ENCODE results near the gene CACNA1H. TPM values are rescaled to one million over a fixed set of nuclear protein-coding genes. Genes with fewer than 3 reads are reported as not detected.

CACNA1H gene
- total RNA-seq, 1 experiment from 2014 or later = 31.1 TPM

GRCh38 chr16:1123525-1124230, 29.2 kb upstream of the CACNA1H start:
- Histone ChIP-seq H3K9me3 (ENCODE audit: control insufficient read depth, insufficient read depth, low read depth, low read length) (no peaks in the 10 kb centered on the region), H3K27ac (ENCODE audit: low read length) (no peak overlapping the region), H3K27me3 (ENCODE audit: control insufficient read depth, insufficient read depth, low read length) (no peaks in the 10 kb centered on the region), H3K4me3 (ENCODE audit: low read depth in 2 of 2, low read length in 2 of 2) (no peak overlapping the region), H3K4me1 (ENCODE audit: control insufficient read depth, insufficient read depth, low read length) (peaks cover 10% of the 10 kb centered on the region), H3K36me3 (ENCODE audit: control insufficient read depth, insufficient read depth, low read length) (no peaks in the 10 kb centered on the region)
- no TSS peak for BruUV-seq (replicated peaks)
- ChIA-PET CTCF (interaction anchor here (0.6 kb wide), 1 partner anchor 1302 kb away, joined by 3 read pairs; no protein-coding TSS in a partner anchor), POLR2A (no interaction called here)
- DNase-seq (ENCODE audit: low read depth, low spot score) (no peak), ATAC-seq (no peak)
- in situ Hi-C loops (cut with HindIII; ENCODE audit: low pct_unique_long_range_greater_than_20kb, low sequenced_read_pairs) (no loop called here), intact Hi-C loops (cut with micrococcal nuclease; ENCODE audit: unreplicated experiment) (no loop called here)
- no peak for TF ChIP-seq SIN3A (IDR thresholded peaks at IDR 0.05; ENCODE audit: borderline replicate concordance, insufficient read depth, low read depth, low read length)

GRCh38 chr16:1124291-1124690, 28.6 kb upstream of the CACNA1H start:
- ChIA-PET CTCF (interaction anchor here (0.5 to 0.6 kb wide), 2 partner anchors 178 to 1301 kb away, joined by 3 to 6 read pairs; no protein-coding TSS in a partner anchor), POLR2A (no interaction called here)
- intact Hi-C loops (cut with micrococcal nuclease; ENCODE audit: unreplicated experiment) = no loop called here
- in situ Hi-C loops (cut with HindIII; ENCODE audit: low pct_unique_long_range_greater_than_20kb, low sequenced_read_pairs) = no loop called here
- H3K4me3 ChIP-seq (ENCODE audit: low read depth in 2 of 2, low read length in 2 of 2) = no peak overlapping the region
- BruUV-seq (replicated peaks) = no TSS peak
- DNase-seq (ENCODE audit: low read depth, low spot score) (no peak), ATAC-seq (no peak)
- H3K9me3 ChIP-seq (ENCODE audit: control insufficient read depth, insufficient read depth, low read depth, low read length) = no peaks in the 10 kb centered on the region
- H3K4me1 ChIP-seq (ENCODE audit: control insufficient read depth, insufficient read depth, low read length) = peaks cover 10% of the 10 kb centered on the region
- no peaks in the 10 kb centered on the region for H3K36me3 ChIP-seq (ENCODE audit: control insufficient read depth, insufficient read depth, low read length)
- no peak overlapping the region for H3K27ac ChIP-seq (ENCODE audit: low read length)
- H3K27me3 ChIP-seq (ENCODE audit: control insufficient read depth, insufficient read depth, low read length) = no peaks in the 10 kb centered on the region
- TF ChIP-seq SIN3A (IDR thresholded peaks at IDR 0.05; ENCODE audit: borderline replicate concordance, insufficient read depth, low read depth, low read length) (no peak), POLR2AphosphoS5 (IDR thresholded peaks at IDR 0.05; ENCODE audit: low read depth, low read length) (no peak), CTCF (IDR thresholded peaks at IDR 0.05) (no peak), TCF7L2 (IDR thresholded peaks at IDR 0.05; ENCODE audit: low read depth, low read length) (no peak)
- TF ChIP-seq, protein P1, sequence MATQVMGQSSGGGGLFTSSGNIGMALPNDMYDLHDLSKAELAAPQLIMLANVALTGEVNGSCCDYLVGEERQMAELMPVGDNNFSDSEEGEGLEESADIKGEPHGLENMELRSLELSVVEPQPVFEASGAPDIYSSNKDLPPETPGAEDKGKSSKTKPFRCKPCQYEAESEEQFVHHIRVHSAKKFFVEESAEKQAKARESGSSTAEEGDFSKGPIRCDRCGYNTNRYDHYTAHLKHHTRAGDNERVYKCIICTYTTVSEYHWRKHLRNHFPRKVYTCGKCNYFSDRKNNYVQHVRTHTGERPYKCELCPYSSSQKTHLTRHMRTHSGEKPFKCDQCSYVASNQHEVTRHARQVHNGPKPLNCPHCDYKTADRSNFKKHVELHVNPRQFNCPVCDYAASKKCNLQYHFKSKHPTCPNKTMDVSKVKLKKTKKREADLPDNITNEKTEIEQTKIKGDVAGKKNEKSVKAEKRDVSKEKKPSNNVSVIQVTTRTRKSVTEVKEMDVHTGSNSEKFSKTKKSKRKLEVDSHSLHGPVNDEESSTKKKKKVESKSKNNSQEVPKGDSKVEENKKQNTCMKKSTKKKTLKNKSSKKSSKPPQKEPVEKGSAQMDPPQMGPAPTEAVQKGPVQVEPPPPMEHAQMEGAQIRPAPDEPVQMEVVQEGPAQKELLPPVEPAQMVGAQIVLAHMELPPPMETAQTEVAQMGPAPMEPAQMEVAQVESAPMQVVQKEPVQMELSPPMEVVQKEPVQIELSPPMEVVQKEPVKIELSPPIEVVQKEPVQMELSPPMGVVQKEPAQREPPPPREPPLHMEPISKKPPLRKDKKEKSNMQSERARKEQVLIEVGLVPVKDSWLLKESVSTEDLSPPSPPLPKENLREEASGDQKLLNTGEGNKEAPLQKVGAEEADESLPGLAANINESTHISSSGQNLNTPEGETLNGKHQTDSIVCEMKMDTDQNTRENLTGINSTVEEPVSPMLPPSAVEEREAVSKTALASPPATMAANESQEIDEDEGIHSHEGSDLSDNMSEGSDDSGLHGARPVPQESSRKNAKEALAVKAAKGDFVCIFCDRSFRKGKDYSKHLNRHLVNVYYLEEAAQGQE (IDR thresholded peaks at IDR 0.05; ENCODE audit: insufficient read depth in 1 of 2, low read depth in 2 of 2, low read length in 1 of 2) = no peak

DNA sequence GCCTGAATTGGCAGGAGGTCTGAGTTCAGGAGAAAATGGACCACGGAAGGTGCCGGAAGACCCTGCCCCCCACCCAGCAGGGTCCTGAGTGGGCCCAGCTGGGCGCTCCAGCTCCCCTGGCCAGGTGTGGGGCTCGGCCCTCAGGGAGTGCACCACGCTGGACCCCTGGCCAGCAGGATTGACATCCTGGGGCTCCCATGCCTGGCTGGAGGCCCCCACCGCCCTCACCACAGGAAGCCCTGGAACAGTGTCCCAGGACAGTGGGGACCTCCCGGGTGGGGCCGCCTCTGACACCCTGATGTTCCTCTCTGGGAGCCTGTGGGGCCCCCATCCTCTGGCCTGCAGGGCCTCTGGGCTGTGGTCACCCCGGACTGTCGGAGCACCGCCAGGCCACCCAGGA, 28.1 kb upstream of the CACNA1H start:
- TF ChIP-seq POLR2AphosphoS5 (IDR thresholded peaks at IDR 0.05; ENCODE audit: low read depth, low read length) = no peak
- no peak for TF ChIP-seq SIN3A (IDR thresholded peaks at IDR 0.05; ENCODE audit: borderline replicate concordance, insufficient read depth, low read depth, low read length)

More for the DNA sequence above, 28.1 kb upstream of the CACNA1H start:
- H3K4me3 ChIP-seq (ENCODE audit: low read depth in 2 of 2, low read length in 2 of 2) = no peak overlapping the region
- no peaks in the 10 kb centered on the region for H3K36me3 ChIP-seq (ENCODE audit: control insufficient read depth, insufficient read depth, low read length)
- no peaks in the 10 kb centered on the region for H3K9me3 ChIP-seq (ENCODE audit: control insufficient read depth, insufficient read depth, low read depth, low read length)
- DNase-seq (ENCODE audit: low read depth, low spot score) = no peak
- BruUV-seq (replicated peaks) = no TSS peak
- intact Hi-C loops (cut with micrococcal nuclease; ENCODE audit: unreplicated experiment) = no loop called here
- H3K27ac ChIP-seq (ENCODE audit: low read length) = no peak overlapping the region
- ATAC-seq = no peak
- in situ Hi-C loops (cut with HindIII; ENCODE audit: low pct_unique_long_range_greater_than_20kb, low sequenced_read_pairs) = no loop called here
- CTCF ChIA-PET = no interaction called here
- H3K27me3 ChIP-seq (ENCODE audit: control insufficient read depth, insufficient read depth, low read length) = no peaks in the 10 kb centered on the region
- POLR2A ChIA-PET = no interaction called here
- H3K4me1 ChIP-seq (ENCODE audit: control insufficient read depth, insufficient read depth, low read length) = peaks cover 10% of the 10 kb centered on the region
